GM21526 (cell line): Measurements from ENCODE around the gene CALCOCO2.

ENCODE experiments used
- ATAC-seq: cut with Tn5 transposase; IDR thresholded peaks from one replicate; pipeline ENCODE4 v1.9.1; 2021; ENCODE audit warnings: moderate library complexity; ENCODE audit not compliant: unreplicated experiment, low FRiP score

The CALCOCO2 gene

GRCh38 chr17:48909783-48910182 is 78.9 kb downstream of the CALCOCO2 start:
- ATAC-seq: no peak

- ATAC-seq: no peak
These were observed 79.5 kb downstream of the CALCOCO2 start for GRCh38 chr17:48910370-48910769.

GRCh38 chr17:48912476-48912875 is 81.6 kb downstream of the CALCOCO2 start:
- ATAC-seq: no peak
